Activated CD4-positive, alpha-beta T cell treated with anti-CD3 and anti-CD28 coated beads, Interleukin-2, amount 50 U/mL, for 1 hour (primary cell): ENCODE measurements around the gene CGRRF1.

ENCODE experiments used
- DNase-seq: peaks from one replicate; pipeline ENCODE4 v3.0.0-alpha.2; 2020

The CGRRF1 gene

GRCh38 chr14:54550514-54550913 lies 40.8 kb downstream of the CGRRF1 start:
- no peak for DNase-seq

- DNase-seq: no peak
Observed at GRCh38 chr14:54554401-54554800, 44.7 kb downstream of the CGRRF1 start.

- no peak for DNase-seq
Observed at GRCh38 chr14:54555651-54556050, 45.9 kb downstream of the CGRRF1 start.

- no peak for DNase-seq
Observed at GRCh38 chr14:54556535-54556934, 46.8 kb downstream of the CGRRF1 start.

GRCh38 chr14:54562334-54562733 lies 52.6 kb downstream of the CGRRF1 start:
- no peak for DNase-seq

- no peak for DNase-seq
Observed at GRCh38 chr14:54564071-54564867, 54.6 kb downstream of the CGRRF1 start.

- DNase-seq: peak; percentile 59
Observed at GRCh38 chr14:54564868-54565784, 55.4 kb downstream of the CGRRF1 start.

- peak; percentile 82 for DNase-seq
Observed at GRCh38 chr14:54565785-54566409, 56.2 kb downstream of the CGRRF1 start.

- peak; percentile 60 for DNase-seq
Observed at GRCh38 chr14:54566410-54567223, 56.9 kb downstream of the CGRRF1 start, which contains the start of gene SAMD4A. TSS of gene SAMD4A (plus strand) at chr14:54567128. CDS start at chr14:54567917, 789 bp downstream.

- DNase-seq: peak; percentile 6
Observed at GRCh38 chr14:54567224-54567638, 57.5 kb downstream of the CGRRF1 start.

GRCh38 chr14:54567639-54568561 lies 58.2 kb downstream of the CGRRF1 start:
- DNase-seq: peak; percentile 37

GRCh38 chr14:54568821-54569595 lies 59.3 kb downstream of the CGRRF1 start:
- no peak for DNase-seq

- DNase-seq: no peak
Observed at GRCh38 chr14:54570047-54570446, 60.3 kb downstream of the CGRRF1 start.

GRCh38 chr14:54570631-54571415 lies 61.1 kb downstream of the CGRRF1 start:
- DNase-seq: no peak

- no peak for DNase-seq
Observed at GRCh38 chr14:54572316-54572715, 62.6 kb downstream of the CGRRF1 start.

- no peak for DNase-seq
Observed at GRCh38 chr14:54574528-54574927, 64.8 kb downstream of the CGRRF1 start.

GRCh38 chr14:54577494-54577893 lies 67.8 kb downstream of the CGRRF1 start:
- no peak for DNase-seq

- DNase-seq: no peak
Observed at GRCh38 chr14:54577977-54578376, 68.3 kb downstream of the CGRRF1 start.

- no peak for DNase-seq
Observed at GRCh38 chr14:54579621-54580020, 69.9 kb downstream of the CGRRF1 start.

- no peak for DNase-seq
Observed at GRCh38 chr14:54580933-54581332, 71.2 kb downstream of the CGRRF1 start.
